Neutrophil (primary cell): ENCODE measurements around the gene IL15RA.

Experiments
- H3K27ac ChIP-seq: fragments of 200-600 bp; sonication (generic); 2 replicates; pipeline ENCODE4 v1.5.1; 2016; ENCODE audit warnings: mild to moderate bottlenecking, moderate library complexity
- H3K27me3 ChIP-seq: fragments of 200-600 bp; sonication (generic); 2 replicates; pipeline ENCODE4 v1.6.0; 2016; ENCODE audit warnings: mild to moderate bottlenecking
- H3K36me3 ChIP-seq: fragments of 200-600 bp; sonication (generic); 2 replicates; pipeline ENCODE4 v1.5.1; 2017
- H3K4me1 ChIP-seq, 2 experiments: fragments of 200-600 bp in 1 of 2; sonication (generic) in 1 of 2; 1 replicate in 1 of 2; 2 replicates in 1 of 2; pipeline versions ENCODE4 v1.5.1 to v1.6.1; 2013 to 2016; ENCODE audit warnings: low read depth in 1 of 2, low read length in 1 of 2, mild to moderate bottlenecking in 1 of 2, moderate library complexity in 1 of 2; ENCODE audit not compliant: control insufficient read depth in 1 of 2, insufficient read depth in 1 of 2
- H3K4me3 ChIP-seq, 2 experiments: fragments of 200-600 bp in 1 of 2; sonication (generic) in 1 of 2; 1 replicate in 1 of 2; 2 replicates in 1 of 2; pipeline ENCODE4 v1.5.1; 2013 to 2016; ENCODE audit warnings: low read depth in 1 of 2, low read length in 1 of 2, mild to moderate bottlenecking in 1 of 2, moderate library complexity in 1 of 2
- H3K9me3 ChIP-seq: fragments of 200-600 bp; sonication (generic); 2 replicates; pipeline ENCODE4 v1.5.1; 2016
- CTCF ChIP-seq: fragments of 200-600 bp; sonication (generic); IDR thresholded peaks from 2 replicates; pipeline ENCODE4 v1.5.1; 2016; ENCODE audit warnings: antibody characterized with exemption

The IL15RA gene

GRCh38 chr10:6014241-6014761 is 37.0 kb upstream of the IL15RA start:
- TF ChIP-seq CTCF = no peak
- no peaks in the 10 kb centered on the region for H3K9me3 ChIP-seq
- H3K27me3 ChIP-seq = no peaks in the 10 kb centered on the region
- no peak overlapping the region for H3K4me3 ChIP-seq
- H3K36me3 ChIP-seq = no peaks in the 10 kb centered on the region
- H3K27ac ChIP-seq = no peak overlapping the region
- no peaks in the 10 kb centered on the region for H3K4me1 ChIP-seq

- no peak overlapping the region for H3K27ac ChIP-seq
Measured at GRCh38 chr10:6013413-6014192, 36.3 kb upstream of the IL15RA start.

GRCh38 chr10:6012121-6012905 is 35.0 kb upstream of the IL15RA start:
- no peaks in the 10 kb centered on the region for H3K4me1 ChIP-seq
- H3K4me3 ChIP-seq = no peak overlapping the region
- H3K27me3 ChIP-seq = no peaks in the 10 kb centered on the region
- no peak for TF ChIP-seq CTCF
- H3K27ac ChIP-seq = no peak overlapping the region
- no peaks in the 10 kb centered on the region for H3K36me3 ChIP-seq
- no peaks in the 10 kb centered on the region for H3K9me3 ChIP-seq

More at GRCh38 chr10:6013413-6014192, 36.3 kb upstream of the IL15RA start:
- Histone ChIP-seq H3K4me3 (no peak overlapping the region), H3K9me3 (no peaks in the 10 kb centered on the region), H3K4me1 (no peaks in the 10 kb centered on the region), H3K27me3 (no peaks in the 10 kb centered on the region), H3K36me3 (no peaks in the 10 kb centered on the region)
- TF ChIP-seq CTCF = no peak

DNA sequence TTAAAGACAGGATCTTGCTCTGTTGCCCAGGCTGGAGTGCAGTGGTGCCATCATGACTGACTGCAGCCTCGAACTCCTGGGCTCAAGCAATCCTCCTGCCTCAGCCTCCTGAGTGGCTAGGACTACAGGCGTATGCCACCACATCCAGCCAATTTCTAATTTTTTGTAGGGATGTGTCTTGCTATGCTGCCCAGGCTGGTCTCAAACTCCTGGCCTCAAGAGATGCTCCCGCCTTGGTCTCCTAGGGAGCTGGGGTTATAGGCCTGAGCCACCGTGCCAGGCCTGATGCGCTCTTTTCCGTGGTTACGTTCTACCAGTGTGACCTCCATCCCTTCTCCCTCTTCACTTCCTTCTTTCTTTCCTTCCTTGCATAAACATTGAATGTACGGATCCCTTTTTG is 34.2 kb upstream of the IL15RA start:
- Histone ChIP-seq H3K4me3 (no peak overlapping the region), H3K27me3 (no peaks in the 10 kb centered on the region), H3K27ac (no peak overlapping the region), H3K4me1 (no peaks in the 10 kb centered on the region), H3K36me3 (no peaks in the 10 kb centered on the region), H3K9me3 (no peaks in the 10 kb centered on the region)
- no peak for TF ChIP-seq CTCF

DNA sequence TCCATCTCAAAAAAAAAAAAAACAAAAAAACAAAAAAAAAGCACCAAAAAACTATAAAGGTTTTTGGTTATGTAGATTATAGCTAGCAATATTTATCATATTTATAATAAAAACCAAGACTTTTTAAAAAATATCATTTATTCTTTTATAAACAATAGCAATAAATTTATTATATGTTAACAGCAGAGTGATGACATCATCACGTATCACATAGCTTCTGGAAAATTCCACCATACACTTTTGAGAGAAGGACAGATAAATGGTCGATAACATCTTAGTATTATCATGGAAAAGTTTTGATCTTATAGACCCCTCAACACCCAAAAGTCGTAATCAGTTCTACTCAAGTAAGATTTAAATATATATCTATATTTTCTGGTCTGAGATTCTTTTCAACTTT is 33.2 kb upstream of the IL15RA start:
- no peak overlapping the region for H3K4me3 ChIP-seq
- peaks cover 1% of the 10 kb centered on the region for H3K27me3 ChIP-seq
- no peaks in the 10 kb centered on the region for H3K9me3 ChIP-seq
- no peak for TF ChIP-seq CTCF
- no peaks in the 10 kb centered on the region for H3K4me1 ChIP-seq
- H3K27ac ChIP-seq = no peak overlapping the region
- H3K36me3 ChIP-seq = no peaks in the 10 kb centered on the region
